Measurements from ENCODE around the gene CENPN.

The CENPN gene, protein sequence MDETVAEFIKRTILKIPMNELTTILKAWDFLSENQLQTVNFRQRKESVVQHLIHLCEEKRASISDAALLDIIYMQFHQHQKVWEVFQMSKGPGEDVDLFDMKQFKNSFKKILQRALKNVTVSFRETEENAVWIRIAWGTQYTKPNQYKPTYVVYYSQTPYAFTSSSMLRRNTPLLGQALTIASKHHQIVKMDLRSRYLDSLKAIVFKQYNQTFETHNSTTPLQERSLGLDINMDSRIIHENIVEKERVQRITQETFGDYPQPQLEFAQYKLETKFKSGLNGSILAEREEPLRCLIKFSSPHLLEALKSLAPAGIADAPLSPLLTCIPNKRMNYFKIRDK

DNA sequence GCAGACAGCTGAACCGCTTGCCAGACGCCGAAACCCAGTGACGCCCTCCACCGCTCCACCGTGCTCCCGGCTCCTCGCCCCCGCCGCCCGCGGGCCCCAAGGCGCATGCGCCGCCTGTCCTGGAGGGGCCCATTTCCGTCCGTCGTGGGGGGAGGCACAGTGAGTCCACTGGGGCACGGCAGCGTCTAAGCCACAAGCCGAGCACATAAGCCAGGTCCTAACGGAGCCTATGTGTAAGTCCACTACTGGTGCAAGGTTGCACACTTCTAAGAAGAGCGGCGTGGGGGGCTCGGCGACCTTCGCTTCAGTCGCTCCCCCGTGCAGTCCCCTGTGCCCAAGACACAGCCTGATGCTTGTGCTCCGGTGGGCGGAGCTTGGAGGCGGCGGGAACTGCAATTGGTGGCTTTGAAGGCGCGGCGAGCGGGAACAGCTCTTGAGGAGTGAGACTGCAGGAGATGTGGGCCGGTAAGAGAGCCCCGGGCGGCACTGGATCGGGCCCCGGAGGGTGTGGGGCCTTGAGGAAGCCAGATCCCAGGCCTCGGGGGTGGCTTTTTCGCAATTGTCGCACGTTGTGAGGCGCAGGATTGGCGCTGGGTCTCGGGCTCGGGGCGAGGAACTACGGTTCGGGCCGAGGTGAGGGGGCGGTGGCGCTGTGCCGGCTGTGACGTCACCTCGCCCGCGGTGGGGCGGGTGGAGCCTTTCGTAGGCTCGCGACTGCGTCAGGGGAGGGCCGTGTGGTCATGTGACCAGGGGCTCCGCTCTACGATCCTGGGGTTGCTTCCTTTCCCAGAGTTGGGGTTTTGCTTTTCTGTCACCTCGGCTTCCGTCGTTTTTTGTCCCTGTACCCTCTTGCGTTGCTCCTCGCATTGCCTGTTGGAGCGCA, at the start of gene CENPN, which contains the start of gene CMC2:
CENPN (plus strand) TSS at position 402 of the 883 bp plus-strand sequence. CDS start 4,726 bp downstream, outside the sequence.
CMC2 (minus strand) TSS at position 73 of the 883 bp plus-strand sequence. CDS start 9,491 bp downstream, outside the sequence.
- peak; percentile 99 for DNase-seq (ENCODE audit: low spot score)

DNA sequence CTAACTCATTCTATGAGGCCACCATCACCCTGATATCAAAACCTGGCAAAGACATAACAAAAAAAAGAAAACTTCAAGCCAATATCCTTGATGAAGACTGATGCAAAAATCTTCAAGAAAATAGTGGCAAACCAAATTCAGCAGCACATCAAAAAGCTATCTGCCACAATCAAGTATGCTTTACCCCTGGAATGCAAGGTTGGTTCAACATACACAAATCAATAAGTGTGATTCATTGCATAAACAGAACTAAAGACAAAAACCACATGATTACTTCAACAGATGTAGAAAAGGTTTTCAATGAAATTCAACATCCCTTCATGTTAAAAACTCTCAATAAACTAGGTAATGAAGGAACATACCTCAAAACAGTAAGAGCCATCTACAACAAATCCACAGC, 48.7 kb upstream of the CENPN start:
- no peak for DNase-seq (ENCODE audit: low spot score)

GRCh38 chr16:80962879-80963278, 44.1 kb upstream of the CENPN start:
- DNase-seq (ENCODE audit: low spot score), result no peak

GRCh38 chr16:80964351-80964750, 42.7 kb upstream of the CENPN start:
- DNase-seq (ENCODE audit: low spot score), result no peak

DNA sequence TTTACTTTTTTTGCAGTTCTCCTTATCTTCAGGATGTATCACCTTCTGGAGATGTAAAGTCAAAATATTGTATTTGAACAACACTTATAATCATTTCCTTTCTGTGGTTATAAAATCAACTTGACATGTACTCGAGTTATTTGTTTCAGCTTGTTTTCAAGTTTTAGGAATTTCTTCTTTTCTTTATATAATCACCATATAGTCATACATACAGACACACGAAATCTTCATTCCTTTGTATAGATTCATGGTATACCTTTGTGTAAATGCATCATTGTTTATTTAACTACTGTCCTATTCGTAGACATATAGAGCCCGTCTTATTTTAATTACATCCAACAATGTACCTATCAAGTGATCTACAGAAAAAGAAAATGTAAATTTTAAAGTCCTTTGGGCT, 40.4 kb upstream of the CENPN start:
- DNase-seq (ENCODE audit: low spot score), result no peak

GRCh38 chr16:80968386-80969113, 38.5 kb upstream of the CENPN start:
- no peak for DNase-seq (ENCODE audit: low spot score)

- DNase-seq (ENCODE audit: low spot score), result no peak
Observed at GRCh38 chr16:80969114-80969484, 37.9 kb upstream of the CENPN start.

DNA sequence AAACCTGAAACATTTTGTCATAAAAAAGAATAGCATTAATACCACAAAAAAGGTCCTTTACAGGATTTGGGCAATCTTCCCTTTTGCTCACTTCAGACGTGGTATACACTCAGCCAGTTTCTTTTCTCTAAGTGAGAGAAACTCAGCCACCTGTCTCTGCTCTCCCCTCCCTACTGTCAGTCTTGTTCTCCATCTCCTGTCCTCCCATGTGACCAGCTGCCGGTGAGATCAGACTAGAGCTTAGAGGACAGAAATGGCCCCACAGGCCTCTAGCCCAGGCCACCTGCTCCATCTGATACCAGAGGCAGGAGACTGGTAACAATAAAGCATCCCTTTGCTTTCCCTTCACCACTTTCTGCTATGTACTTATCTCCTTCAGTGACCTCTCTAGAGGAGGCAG, 35.2 kb upstream of the CENPN start:
- no peak for DNase-seq (ENCODE audit: low spot score)

GRCh38 chr16:80972611-80973010, 34.4 kb upstream of the CENPN start:
- DNase-seq (ENCODE audit: low spot score), result no peak

DNA sequence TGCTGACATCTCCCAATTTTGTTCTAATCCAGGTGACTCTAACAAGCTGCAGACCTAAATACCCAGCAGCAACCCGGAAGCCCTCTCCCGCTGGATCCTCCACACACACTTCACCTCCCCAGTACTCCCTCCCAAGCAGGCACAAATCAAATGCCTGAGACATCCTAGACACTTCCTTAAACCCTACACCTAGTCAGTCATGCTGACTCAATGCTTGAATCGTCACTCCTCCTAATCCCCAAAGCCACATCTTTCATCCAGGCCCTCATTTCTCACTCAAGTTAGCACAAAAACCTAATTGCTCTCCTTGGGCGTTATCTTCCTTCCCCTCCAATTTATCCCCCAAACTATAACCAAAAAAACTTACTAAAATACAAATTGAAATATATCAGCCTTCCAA, 33.0 kb upstream of the CENPN start:
- no peak for DNase-seq (ENCODE audit: low spot score)

- DNase-seq (ENCODE audit: low spot score), result no peak
Observed at GRCh38 chr16:80974649-80975376, 32.2 kb upstream of the CENPN start.

- no peak for DNase-seq (ENCODE audit: low spot score)
Observed at GRCh38 chr16:80976946-80977345, 30.1 kb upstream of the CENPN start.

DNA sequence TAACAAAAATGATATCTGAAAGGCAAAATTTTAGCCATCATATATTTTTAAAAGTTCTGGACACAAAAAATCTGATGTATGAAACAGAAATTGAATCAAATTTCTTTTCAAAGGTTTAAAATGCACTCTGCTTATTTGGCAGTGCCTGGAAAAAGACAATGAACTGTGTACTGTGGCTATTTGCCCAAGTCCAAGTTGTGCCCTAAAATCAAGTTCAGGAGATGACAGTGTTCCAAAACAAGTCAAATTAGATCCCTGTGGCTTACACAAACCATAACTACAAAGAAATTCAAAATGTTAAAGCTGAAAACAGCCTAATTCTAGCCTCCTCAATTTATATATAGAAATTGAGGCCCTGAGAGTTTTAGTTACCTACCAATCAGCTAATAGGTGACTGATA, 25.9 kb upstream of the CENPN start:
- no peak for DNase-seq (ENCODE audit: low spot score)

GRCh38 chr16:80982646-80983045, 24.4 kb upstream of the CENPN start:
- DNase-seq (ENCODE audit: low spot score), result no peak

GRCh38 chr16:80984124-80984892, 22.7 kb upstream of the CENPN start:
- DNase-seq (ENCODE audit: low spot score), result no peak

- DNase-seq (ENCODE audit: low spot score), result no peak
Observed at GRCh38 chr16:80985611-80986010, 21.4 kb upstream of the CENPN start.

DNA sequence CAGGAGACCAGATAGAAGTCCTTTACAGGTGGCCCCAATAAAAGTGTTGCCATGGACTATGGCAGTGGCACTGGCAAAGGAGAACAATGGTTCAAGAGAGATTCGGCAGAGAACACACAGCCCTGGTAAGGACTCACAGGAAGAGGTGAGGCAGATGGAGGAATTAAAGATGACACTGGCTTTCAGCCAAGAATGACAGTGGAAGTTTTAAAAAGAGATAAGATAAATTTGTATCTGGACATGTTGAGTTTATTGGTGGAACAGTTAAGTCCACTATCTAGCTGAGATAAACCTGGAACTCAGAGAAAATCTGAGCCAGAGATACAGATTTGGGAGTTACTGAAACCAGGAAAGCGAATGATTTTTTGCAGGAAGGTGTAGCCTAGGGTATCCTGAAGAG, 20.5 kb upstream of the CENPN start:
- DNase-seq (ENCODE audit: low spot score), result no peak

- DNase-seq (ENCODE audit: low spot score), result no peak
Observed at GRCh38 chr16:80988756-80989155, 18.3 kb upstream of the CENPN start.

GRCh38 chr16:80989801-80990200, 17.2 kb upstream of the CENPN start:
- no peak for DNase-seq (ENCODE audit: low spot score)

DNA sequence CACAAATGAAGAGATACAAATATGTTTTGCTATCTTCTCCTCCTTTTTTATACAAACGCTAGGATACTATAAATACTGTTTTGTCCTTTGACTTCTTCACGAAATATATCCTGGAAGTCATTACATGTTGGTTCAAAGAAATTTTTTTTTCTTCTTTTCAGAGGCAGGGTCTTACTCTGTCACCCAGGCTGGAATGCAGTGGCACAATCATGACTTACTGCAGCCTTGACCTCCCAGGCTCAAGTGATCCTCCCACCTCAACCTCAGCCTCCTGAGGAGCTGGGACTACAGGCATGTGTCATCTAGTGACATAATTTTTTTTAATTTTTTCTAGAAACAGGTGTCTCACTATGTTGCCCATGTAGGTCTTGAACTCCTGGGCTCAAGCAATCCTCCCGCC, 16.4 kb upstream of the CENPN start:
- no peak for DNase-seq (ENCODE audit: low spot score)

GRCh38 chr16:80990978-80991377, 16.0 kb upstream of the CENPN start:
- DNase-seq (ENCODE audit: low spot score), result no peak
